Natural killer cell (primary cell): Measurements from ENCODE around the gene FCER1G. TPM values are rescaled to one million over a fixed set of nuclear protein-coding genes. Genes with fewer than 3 reads are reported as not detected.

Experiments used
- ATAC-seq, 3 donors: fragments of 150-1000 bp in 2 of 3; fragments of 200-7000 bp in 1 of 3; cut with Tn5 transposase; 1 replicate in 1 of 3; 2 replicates in 2 of 3; pipeline ENCODE4 v1.10.0; 2021; ENCODE audit warnings: mild to moderate bottlenecking in 2 of 3, moderate library complexity in 2 of 3
- DNase-seq, 2 donors: peaks; one replicate each; pipeline versions ENCODE4 v3.0.0 to v3.0.0-alpha.2; 2013 to 2021; ENCODE audit warnings: mixed read lengths in 1 of 2
- H3K27ac ChIP-seq: one replicate; pipeline ENCODE4 v1.5.1; 2013; ENCODE audit warnings: mild to moderate bottlenecking, low read length
- H3K27me3 ChIP-seq: one replicate; pipeline ENCODE4 v1.6.1; 2013; ENCODE audit warnings: low read length; ENCODE audit not compliant: control insufficient read depth, insufficient read depth
- H3K36me3 ChIP-seq: one replicate; pipeline ENCODE4 v1.6.1; 2013; ENCODE audit warnings: low read length; ENCODE audit not compliant: control insufficient read depth, insufficient read depth
- H3K4me1 ChIP-seq: one replicate; pipeline ENCODE4 v1.6.1; 2013; ENCODE audit warnings: low read length; ENCODE audit not compliant: control insufficient read depth, insufficient read depth
- H3K4me3 ChIP-seq: one replicate; pipeline ENCODE4 v1.5.1; 2013; ENCODE audit warnings: low read length
- H3K9me3 ChIP-seq: one replicate; pipeline ENCODE4 v1.6.1; 2013; ENCODE audit warnings: low read length; ENCODE audit not compliant: control insufficient read depth, insufficient read depth
- H3K27ac Mint-ChIP-seq, 2 donors: one replicate each; pipeline ENCODE4 v1.8.0; 2022; ENCODE audit warnings: mild to moderate bottlenecking in 2 of 2, mixed read lengths in 2 of 2, moderate library complexity in 1 of 2
- H3K27me3 Mint-ChIP-seq, 2 donors: one replicate each; pipeline ENCODE4 v1.8.0; 2022; ENCODE audit warnings: low read depth in 2 of 2, mixed read lengths in 2 of 2
- H3K36me3 Mint-ChIP-seq: one replicate; pipeline ENCODE4 v1.8.0; 2022; ENCODE audit warnings: mixed read lengths
- H3K4me1 Mint-ChIP-seq, 2 donors: one replicate each; pipeline ENCODE4 v1.8.0; 2022; ENCODE audit warnings: mixed read lengths in 2 of 2
- H3K4me3 Mint-ChIP-seq: one replicate; pipeline ENCODE4 v1.8.0; 2022; ENCODE audit warnings: mild to moderate bottlenecking, moderate library complexity, mixed read lengths
- H3K9me3 Mint-ChIP-seq, 2 donors: one replicate each; pipeline ENCODE4 v1.8.0; 2022; ENCODE audit warnings: mixed read lengths in 2 of 2
- CTCF ChIP-seq: fragments of 200-600 bp; IDR thresholded peaks from one replicate; pipeline ENCODE4 v1.8.0; 2022; ENCODE audit warnings: antibody characterized with exemption
- whole genome bisulfite sequencing: methylation state at CpG from one replicate; pipeline ENCODE4 v1.1.7; 2013; ENCODE audit warnings: missing lambda C conversion rate; ENCODE audit not compliant: insufficient coverage; 5-methylcytosine and 5-hydroxymethylcytosine counted together
- intact Hi-C: fragments of 100-400 bp; cut with micrococcal nuclease; formaldehyde crosslinking; loops from one replicate; pipeline ENCODE4 v1.14.2; 2022
- total RNA-seq, 4 donors: library from RNA; stranded (reverse); fragments of 120-200 nt in 1 of 4; gene quantifications; one replicate each; pipeline versions ENCODE4 v1.2.3 to v1.2.4, GENCODE V29; 2013 to 2022

The FCER1G gene
- total RNA-seq, 3 donors from 2014 or later (not counting 1 experiment from before 2014, with no cell fraction given): 226 to 281 (median 259) TPM

- Histone ChIP-seq H3K27me3 (no peaks in the 10 kb centered on the region), H3K36me3 (peaks cover 46% of the 10 kb centered on the region), H3K4me3 (no peak overlapping the region), H3K4me1 (peaks cover 22% of the 10 kb centered on the region), H3K9me3 (no peaks in the 10 kb centered on the region), H3K27ac (no peak overlapping the region)
- Mint-ChIP-seq H3K4me3 (peak overlapping the region; percentile 99), H3K27ac (peak overlapping the region; percentile 96 to 99), H3K27me3 (no peaks in the 10 kb centered on the region), H3K9me3 (no peaks in the 10 kb centered on the region), H3K36me3 (peaks cover 26% of the 10 kb centered on the region), H3K4me1 (peaks cover 62 to 75% of the 10 kb centered on the region in 2 donors)
- intact Hi-C loops: no loop called here
- WGBS: 92% methylated on average over 10 of the region's 10 CpGs
- TF ChIP-seq CTCF: no peak
- DNase-seq: no peak
- no peak for ATAC-seq
These were observed 39.2 kb upstream of the FCER1G start for GRCh38 chr1:161175771-161176453.

GRCh38 chr1:161176468-161177111 is 38.5 kb upstream of the FCER1G start:
- intact Hi-C loops: loop anchor here (1.0 kb wide), 1 partner anchor 10 kb away; the partner anchor contains the start of gene PPOX
- DNase-seq (no peak), ATAC-seq (peak in 1 of 3 donors; percentile 25)
- Histone ChIP-seq H3K36me3 (peaks cover 40% of the 10 kb centered on the region), H3K4me1 (peaks cover 28% of the 10 kb centered on the region), H3K9me3 (no peaks in the 10 kb centered on the region), H3K4me3 (peak overlapping the region; percentile 96), H3K27me3 (no peaks in the 10 kb centered on the region), H3K27ac (peak overlapping the region; percentile 89)
- no peaks in the 10 kb centered on the region for H3K27me3 Mint-ChIP-seq
- H3K9me3 Mint-ChIP-seq: no peaks in the 10 kb centered on the region
- H3K4me3 Mint-ChIP-seq: peak overlapping the region; percentile 99
- TF ChIP-seq CTCF: no peak
- H3K27ac Mint-ChIP-seq: peak overlapping the region; percentile 96 to 99
- H3K4me1 Mint-ChIP-seq: peaks cover 67 to 75% of the 10 kb centered on the region in 2 donors
- H3K36me3 Mint-ChIP-seq: peaks cover 22% of the 10 kb centered on the region
- 54% methylated on average over 7 of the region's 17 CpGs for WGBS

- Histone ChIP-seq H3K4me1 (peaks cover 36% of the 10 kb centered on the region), H3K27ac (peak within 1 kb of the TSS; percentile 89), H3K27me3 (no peaks in the 10 kb centered on the region), H3K36me3 (peaks cover 32% of the 10 kb centered on the region), H3K4me3 (peak within 1 kb of the TSS; percentile 96), H3K9me3 (no peaks in the 10 kb centered on the region)
- no peak for TF ChIP-seq CTCF
- H3K9me3 Mint-ChIP-seq: no peaks in the 10 kb centered on the region
- H3K36me3 Mint-ChIP-seq: peaks cover 21% of the 10 kb centered on the region
- no peaks in the 10 kb centered on the region for H3K27me3 Mint-ChIP-seq
- ATAC-seq: peak; percentile 89 to 94 (median 94)
- 7% methylated on average over 50 of the region's 50 CpGs for WGBS
- peak within 1 kb of the TSS; percentile 96 to 99 for H3K27ac Mint-ChIP-seq
- DNase-seq: peak; percentile 91 to 97
- H3K4me1 Mint-ChIP-seq: peaks cover 74 to 81% of the 10 kb centered on the region in 2 donors
- intact Hi-C loops: loop anchor here (1.0 kb wide), 1 partner anchor 11 kb away; the partner anchor contains the start of gene PPOX
- H3K4me3 Mint-ChIP-seq: peak within 1 kb of the TSS; percentile 99
These were observed 37.8 kb upstream of the FCER1G start, which contains the start of gene B4GALT3 for GRCh38 chr1:161177112-161177935. Gene B4GALT3, minus strand, starts transcription at chr1:161177507. Its CDS starts 1,447 bp downstream, at chr1:161176060.
